ENCODE results near the gene UFD1. TPM values are rescaled to one million over a fixed set of nuclear protein-coding genes. Genes with fewer than 3 reads are reported as not detected.

Gene UFD1
- total and polyA plus RNA-seq, 9 of the 15 experiments (the other 6 are each of a cell fraction or from before 2014, with no cell fraction given), result 238 to 645 (median 363) TPM

GRCh38 chr22:19446603-19447329, 32.2 kb downstream of the UFD1 start (continued):
- TF ChIP-seq TEAD4 (IDR thresholded peaks at IDR 0.05; ENCODE audit: low read length), result peak; percentile 38
- TF ChIP-seq TEAD4 (CRISPR knock-in tag; IDR thresholded peaks at IDR 0.05; ENCODE audit: borderline replicate concordance), result no peak
- TF ChIP-seq POLR2AphosphoS5 (IDR thresholded peaks at IDR 0.05; ENCODE audit: control insufficient read depth, insufficient read depth, low read depth, low read length), result 0 out of 2 replicates have a peak, but pooled peaks have one; percentile 14
- no peak for TF ChIP-seq POLR3A (IDR thresholded peaks at IDR 0.05; ENCODE audit: borderline replicate concordance, extremely low read depth, insufficient read depth, insufficient read length)
- TF ChIP-seq ATF4 (CRISPR knock-in tag; IDR thresholded peaks at IDR 0.05), result 0 out of 2 replicates have a peak, but pooled peaks have one; percentile 37
- TF ChIP-seq CHD1 (IDR thresholded peaks at IDR 0.05; ENCODE audit: low read length), result peak; percentile 17
- no peak for TF ChIP-seq ELF1 (tag; IDR thresholded peaks at IDR 0.05)
- TF ChIP-seq ZNF408 (CRISPR knock-in tag; IDR thresholded peaks at IDR 0.05; ENCODE audit: low read depth), result peak; percentile 75; the same call in 1 of the 2 replicates
- TF ChIP-seq ARID1B (IDR thresholded peaks at IDR 0.05), result peak; percentile 27
- TF ChIP-seq ZNF695 (CRISPR knock-in tag; IDR thresholded peaks at IDR 0.05), result 0 out of 2 replicates have a peak, but pooled peaks have one; percentile 36
- peak; percentile 57; the same call in 1 of the 2 replicates for TF ChIP-seq ZEB2 (IDR thresholded peaks at IDR 0.05)
- 0 out of 2 replicates have a peak, but pooled peaks have one; percentile 15 for TF ChIP-seq PHB (CRISPR knock-in tag; IDR thresholded peaks at IDR 0.05)
- 0 out of 4 replicates have a peak, but pooled peaks of 1 of the 2 experiments have one; percentile 5 for TF ChIP-seq ETV6 (IDR thresholded peaks at IDR 0.05; ENCODE audit: borderline replicate concordance in 1 of 2, low read depth in 2 of 2, low read length in 1 of 2)
- no peak for TF ChIP-seq ETV6 (CRISPR knock-in tag; IDR thresholded peaks at IDR 0.05; ENCODE audit: borderline replicate concordance)
- peak; percentile 63; the same call in 1 of the 2 replicates for TF ChIP-seq ZNF41 (CRISPR knock-in tag; conservative IDR thresholded peaks at IDR 0.05)
- TF ChIP-seq ETV5 (CRISPR knock-in tag; IDR thresholded peaks at IDR 0.05; ENCODE audit: low read depth), result no peak
- peak; percentile 76 to 87 for TF ChIP-seq MLLT1 (IDR thresholded peaks at IDR 0.05)
- peak; percentile 48 for TF ChIP-seq PHF20 (IDR thresholded peaks at IDR 0.05; ENCODE audit: partially characterized antibody)
- 0 out of 2 replicates have a peak, but pooled peaks have one; percentile 1 for TF ChIP-seq JUND (IDR thresholded peaks at IDR 0.05; ENCODE audit: borderline replicate concordance, low read depth, low read length)
- TF ChIP-seq JUND (tag; IDR thresholded peaks at IDR 0.05; ENCODE audit: borderline replicate concordance, low read depth, low read length), result no peak
- peak; percentile 78; the same call in 1 of the 2 replicates for TF ChIP-seq SMARCA5 (IDR thresholded peaks at IDR 0.05)
- peak; percentile 63; the same call in 1 of the 2 replicates for TF ChIP-seq MTA1 (IDR thresholded peaks at IDR 0.05; ENCODE audit: borderline replicate concordance)
- TF ChIP-seq ZC3H11A (IDR thresholded peaks at IDR 0.05; ENCODE audit: low read depth, low read length), result 0 out of 2 replicates have a peak, but pooled peaks have one; percentile 61
- peak in 1 of 2 experiments; percentile 77; a peak in 1 of 4 replicates for TF ChIP-seq ARNT (IDR thresholded peaks at IDR 0.05)
- TF ChIP-seq ZNF133 (CRISPR knock-in tag; IDR thresholded peaks at IDR 0.05), result 0 out of 2 replicates have a peak, but pooled peaks have one; percentile 51
